Dermis microvascular lymphatic vessel endothelial cell (primary cell): ENCODE measurements around the gene PTPRG. TPM values are rescaled to one million over a fixed set of nuclear protein-coding genes. Genes with fewer than 3 reads are reported as not detected.
A peak's percentile ranks its signal among the peaks of the same experiment; 100 is the strongest.
"Not testable (repeated sequence)": the region's sequence is repeated elsewhere in the genome, so short reads cannot be mapped to it uniquely, and the experiment has no call there.

Experiments
- DNase-seq, 2 donors: peaks; one replicate each; pipeline versions ENCODE4 v3.0.0 to v3.0.0-alpha.2; 2010; ENCODE audit warnings: low read depth in 2 of 2
- total RNA-seq: library from RNA; depleted of rRNA; stranded (reverse); fragments of >200 nt; gene quantifications from 2 replicates; pipeline ENCODE4 v1.2.1, GENCODE V29; 2014

Gene PTPRG
- total RNA-seq, 1 donor from 2014 or later = 8.6 TPM

GRCh38 chr3:61758839-61759238, 197.5 kb downstream of the PTPRG start:
- no peak for DNase-seq

DNA sequence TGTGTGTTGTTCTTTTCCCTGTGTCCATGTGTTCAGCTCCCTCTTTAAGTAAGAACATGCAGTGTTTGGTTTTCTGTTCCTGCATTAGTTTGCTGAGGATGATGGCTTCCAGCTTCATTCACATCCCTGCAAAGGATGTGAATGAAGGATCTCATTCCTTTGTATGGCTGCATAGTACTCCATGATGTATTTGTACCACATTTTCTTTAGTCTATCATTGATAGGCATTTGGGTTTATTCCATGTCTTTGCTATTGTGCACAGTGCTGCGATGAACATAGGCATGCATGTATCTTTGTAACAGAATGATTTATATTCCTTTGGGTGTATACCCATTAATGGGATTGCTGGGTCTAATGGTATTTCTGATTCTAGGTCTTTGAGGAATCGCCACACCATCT, 199.4 kb downstream of the PTPRG start:
- DNase-seq = not testable (repeated sequence)

DNA sequence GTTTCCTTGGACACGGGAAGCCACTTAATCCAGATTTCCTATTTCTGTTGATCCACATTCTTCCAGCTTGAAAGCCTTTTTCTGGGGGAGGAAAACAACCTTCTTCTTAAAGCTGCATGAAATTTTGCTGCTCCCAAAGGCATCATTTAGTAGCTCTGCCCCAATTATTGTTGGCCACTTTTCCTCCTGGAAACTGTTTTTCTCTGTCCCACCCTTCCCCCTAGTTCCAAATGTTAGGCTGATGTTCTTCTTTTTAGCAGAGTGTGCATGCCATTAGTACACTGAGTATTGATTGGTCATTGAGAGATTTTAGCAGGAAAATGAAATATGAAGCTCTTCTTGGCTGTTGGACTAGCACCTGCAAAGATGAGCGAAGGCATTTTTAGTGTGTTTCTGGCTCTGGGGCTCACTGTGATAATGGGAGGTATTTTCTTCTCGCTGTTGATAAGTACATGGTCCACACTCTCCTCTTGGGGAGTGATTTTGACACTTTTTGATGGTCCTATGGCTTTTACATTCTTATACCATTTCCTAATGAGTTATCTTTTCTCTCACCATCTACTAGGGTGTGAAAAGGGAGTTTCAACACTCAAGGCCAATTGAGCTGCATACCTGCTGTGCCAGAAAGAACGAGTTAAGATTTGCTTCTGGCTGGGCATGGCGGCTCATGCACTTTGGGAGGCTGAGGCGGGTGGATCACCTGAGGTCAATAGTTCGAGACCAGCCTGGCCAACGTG, 200.5 kb downstream of the PTPRG start:
- DNase-seq = no peak

DNA sequence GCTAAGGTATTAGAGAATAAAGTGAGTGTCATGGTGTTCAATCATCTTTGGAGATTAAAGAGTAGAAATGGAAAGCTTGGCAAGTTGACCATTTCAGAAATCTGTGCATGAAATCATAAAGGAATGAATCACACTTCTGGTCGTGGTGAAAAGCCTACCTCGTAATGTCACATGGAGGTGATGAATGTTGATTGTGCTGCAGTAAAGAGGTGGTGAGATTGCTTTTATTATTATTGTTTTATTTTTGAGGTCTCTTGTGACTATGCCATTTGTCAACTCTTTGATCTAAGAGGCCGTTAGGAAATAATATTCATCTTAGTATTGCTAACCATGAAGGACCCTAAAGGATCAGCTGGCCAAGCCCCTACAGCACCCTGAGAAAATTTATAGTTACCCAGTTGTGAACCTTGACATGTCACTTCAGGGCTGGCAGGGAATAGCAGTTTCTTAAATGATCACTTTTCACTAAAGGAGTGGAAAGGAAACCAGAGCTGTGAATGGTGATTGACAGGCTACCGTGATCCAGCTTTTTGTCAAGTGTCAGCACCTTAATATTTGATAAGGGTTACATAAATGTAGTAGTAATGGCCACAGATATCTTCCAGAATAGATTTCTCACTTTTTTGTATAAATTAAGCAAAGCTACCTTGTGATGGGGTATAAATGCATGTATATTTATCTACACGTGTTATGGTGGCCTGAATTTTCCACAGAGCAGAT, 203.9 kb downstream of the PTPRG start:
- peak in 1 of 2 donors; percentile 5 for DNase-seq

DNA sequence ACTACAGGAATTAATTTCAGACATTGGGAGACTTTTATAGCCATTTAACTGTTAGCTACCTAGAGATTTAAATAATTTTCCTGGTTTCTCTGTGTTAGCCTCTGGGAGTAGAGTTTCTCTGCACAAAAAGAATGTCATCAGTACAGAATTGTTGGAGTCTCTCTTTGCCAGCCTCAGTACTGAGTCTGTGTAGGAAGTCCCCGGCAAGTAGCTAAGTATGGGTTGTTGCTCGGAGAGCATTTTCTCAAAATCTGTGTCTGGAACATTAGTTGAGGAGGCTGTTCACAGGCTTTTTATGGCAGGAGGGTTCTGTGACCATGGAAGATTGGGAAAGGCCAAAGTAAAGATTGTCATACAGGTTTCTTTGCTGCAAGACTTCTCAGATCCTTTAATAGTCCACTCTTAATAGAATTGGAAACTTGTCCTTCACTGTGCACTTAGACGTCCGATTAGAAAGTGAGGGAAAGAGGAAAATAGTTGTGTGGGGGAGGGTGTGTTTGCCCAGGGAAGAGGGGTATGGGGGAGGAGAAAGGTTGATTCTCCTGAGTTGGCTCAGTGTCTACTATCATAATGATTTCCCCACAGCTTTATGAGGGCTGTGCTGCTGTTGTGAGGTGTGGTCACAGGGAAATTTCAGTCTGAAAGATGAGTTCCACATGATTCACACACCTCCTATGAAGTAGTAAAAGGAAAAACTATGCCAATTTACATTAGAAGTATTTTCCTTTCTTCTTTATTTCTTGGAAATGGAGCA, 207.1 kb downstream of the PTPRG start:
- DNase-seq = no peak

DNA sequence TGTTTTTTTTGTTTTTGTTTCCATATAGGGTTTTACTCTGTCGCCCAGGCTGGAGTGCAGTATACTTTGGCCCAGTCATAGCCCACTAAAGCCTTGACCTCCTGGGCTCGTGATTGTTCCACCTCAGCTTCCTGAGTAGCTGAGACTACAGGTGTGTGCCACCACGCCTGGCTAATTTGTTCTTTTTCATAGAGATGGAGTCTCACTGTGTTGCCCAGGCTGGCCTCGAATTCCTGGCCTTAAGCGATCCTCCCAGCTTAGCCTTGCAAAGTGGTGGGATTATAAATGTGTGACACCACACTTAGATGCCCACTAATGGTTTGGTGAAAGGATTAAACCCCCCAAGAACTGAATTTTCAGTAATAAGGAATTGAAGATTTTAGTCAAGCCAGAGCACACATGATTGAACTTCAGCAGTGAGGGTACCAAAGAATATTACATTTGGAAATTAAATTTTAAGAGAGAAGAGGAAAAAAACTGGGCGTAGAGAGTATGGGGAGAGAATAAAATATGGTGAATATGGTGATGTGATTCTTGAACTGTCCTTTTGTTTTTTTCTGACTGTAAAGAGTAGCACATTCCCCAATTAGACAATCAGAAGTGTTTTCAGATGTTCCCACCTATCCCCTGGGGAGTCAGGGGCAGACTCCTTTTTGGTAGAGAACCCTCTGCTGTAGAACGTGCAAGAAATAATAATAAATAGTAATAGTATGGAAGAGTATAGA, 208.1 kb downstream of the PTPRG start:
- DNase-seq = no peak

GRCh38 chr3:61771976-61772375, 210.6 kb downstream of the PTPRG start:
- no peak for DNase-seq

DNA sequence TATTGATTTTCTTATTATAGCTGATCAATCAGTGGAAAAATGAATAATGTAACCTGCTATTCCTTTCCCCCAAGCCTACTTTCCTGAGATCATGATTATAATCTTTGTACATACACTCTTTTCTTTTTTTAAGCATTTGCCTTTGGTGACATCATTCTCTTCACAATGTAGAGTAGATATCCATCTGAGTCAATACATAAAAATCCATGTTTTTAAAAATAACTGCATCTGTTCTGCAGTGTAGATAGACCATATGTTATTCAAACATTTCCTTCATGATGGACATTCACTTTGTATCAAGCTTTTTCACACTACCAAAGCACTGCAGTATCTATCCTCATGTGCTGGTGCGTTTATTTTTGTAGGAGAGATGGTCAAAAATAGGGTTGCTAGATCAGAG, 211.1 kb downstream of the PTPRG start:
- DNase-seq = no peak

DNA sequence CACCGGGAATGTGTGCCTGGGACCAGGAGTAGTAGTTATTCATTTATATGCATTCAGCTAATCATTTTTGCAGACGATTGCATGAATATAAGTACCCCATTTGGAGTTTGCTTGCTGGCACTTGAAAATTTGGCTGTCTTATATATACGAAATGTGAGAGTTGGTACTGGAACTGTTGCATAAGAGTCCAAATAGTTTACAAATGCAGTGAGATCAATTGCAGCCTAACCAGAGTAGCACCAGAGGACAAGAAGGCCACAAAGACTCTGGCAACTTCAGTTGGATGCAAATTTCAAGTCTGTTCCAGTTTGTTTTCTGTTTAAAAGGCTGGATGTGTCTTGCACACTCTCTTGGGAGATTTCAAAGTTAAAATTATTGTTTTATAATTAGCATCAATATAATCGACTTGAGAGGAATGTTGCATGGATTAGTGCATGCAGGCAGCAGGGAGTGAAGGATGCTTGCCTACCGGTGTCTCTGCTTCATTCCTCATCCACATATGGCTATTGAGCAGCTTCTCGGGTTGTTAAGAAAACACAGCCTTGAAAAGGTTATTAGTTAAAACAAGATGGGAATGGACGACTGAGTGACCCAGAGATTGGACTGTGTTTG, 213.0 kb downstream of the PTPRG start:
- no peak for DNase-seq

- DNase-seq = no peak
These were observed 215.0 kb downstream of the PTPRG start for GRCh38 chr3:61776390-61776789.

- DNase-seq = no peak
These were observed 216.1 kb downstream of the PTPRG start for GRCh38 chr3:61777483-61777882.

DNA sequence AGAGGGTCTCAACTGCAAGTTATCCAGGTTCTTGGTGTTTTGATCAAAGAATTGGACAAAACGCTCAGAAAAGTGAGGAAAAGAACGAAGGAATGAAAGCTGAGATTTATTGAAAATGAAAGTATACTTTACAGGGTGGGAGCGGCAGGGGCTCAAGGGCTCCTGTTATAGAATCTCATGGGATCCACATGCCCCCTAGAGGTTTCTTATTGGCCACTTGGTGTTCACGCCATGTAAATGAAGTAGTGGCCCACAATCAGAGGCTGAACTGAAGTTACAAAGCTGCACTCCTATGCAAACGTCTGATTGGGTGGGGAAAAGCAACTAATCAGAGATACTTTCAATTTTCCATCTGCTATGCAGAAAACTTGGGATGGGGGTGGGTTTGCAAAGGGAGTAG, 216.7 kb downstream of the PTPRG start:
- DNase-seq = no peak

GRCh38 chr3:61780016-61780415, 218.6 kb downstream of the PTPRG start:
- no peak for DNase-seq

DNA sequence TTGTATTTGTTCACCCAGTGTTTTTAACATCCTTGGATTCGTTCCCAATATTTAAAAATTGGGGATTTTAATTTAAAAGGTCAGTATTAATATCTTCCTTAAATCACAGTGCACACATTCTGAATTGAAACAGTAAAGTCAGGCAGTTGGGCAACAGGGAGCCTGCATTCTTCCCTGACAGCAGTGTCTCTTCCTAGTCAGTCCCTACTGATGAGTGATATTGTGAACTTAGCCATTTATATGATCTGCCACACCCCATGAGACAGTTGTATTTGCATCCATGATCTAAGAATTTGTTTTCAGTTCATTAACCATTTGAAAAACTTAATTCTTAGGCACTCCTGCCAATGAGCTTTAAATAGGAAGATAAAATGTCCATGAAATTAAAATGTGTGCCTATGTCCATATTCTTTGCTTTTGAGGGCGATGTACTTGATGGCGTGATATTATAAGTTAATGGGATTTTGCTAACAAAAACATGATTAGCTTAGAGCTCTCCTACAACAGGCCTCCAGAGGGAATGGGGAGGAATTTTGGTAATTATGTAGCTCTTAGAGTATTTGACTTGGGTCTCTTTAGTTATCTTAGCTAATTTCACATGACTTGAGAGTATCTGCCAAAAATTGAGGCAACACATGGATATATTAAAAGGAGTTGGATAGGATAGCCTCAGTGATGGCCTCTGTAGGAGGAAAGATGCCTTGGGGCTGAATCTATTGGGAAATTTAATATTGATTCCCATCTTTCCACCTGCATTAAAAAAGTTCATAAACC, 219.3 kb downstream of the PTPRG start:
- DNase-seq = no peak

- DNase-seq = no peak
These were observed 222.8 kb downstream of the PTPRG start for GRCh38 chr3:61783993-61784718.

- DNase-seq = no peak
These were observed 227.5 kb downstream of the PTPRG start for GRCh38 chr3:61788623-61789507.

DNA sequence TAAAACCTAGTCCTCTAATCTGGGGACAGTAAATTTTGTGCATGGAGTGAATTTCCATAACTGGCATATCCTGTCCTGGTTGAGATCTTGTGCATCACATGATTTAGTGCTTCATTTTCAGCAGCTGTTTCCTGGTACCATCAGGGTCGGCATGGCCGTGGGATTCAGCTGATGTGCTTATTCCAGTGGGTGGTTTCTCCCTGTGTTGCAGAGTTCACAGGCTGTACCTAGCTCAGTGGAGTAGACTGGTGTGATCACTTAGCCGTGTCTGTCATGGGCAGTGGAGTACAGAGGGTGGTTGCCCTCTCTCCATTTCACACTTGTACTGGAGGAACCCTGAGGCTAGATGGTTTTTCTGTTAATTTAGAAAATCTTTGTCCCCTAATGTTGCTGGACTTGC, 228.5 kb downstream of the PTPRG start:
- peak; percentile 20 to 60 for DNase-seq

- DNase-seq = no peak
These were observed 229.0 kb downstream of the PTPRG start for GRCh38 chr3:61790411-61790810.

DNA sequence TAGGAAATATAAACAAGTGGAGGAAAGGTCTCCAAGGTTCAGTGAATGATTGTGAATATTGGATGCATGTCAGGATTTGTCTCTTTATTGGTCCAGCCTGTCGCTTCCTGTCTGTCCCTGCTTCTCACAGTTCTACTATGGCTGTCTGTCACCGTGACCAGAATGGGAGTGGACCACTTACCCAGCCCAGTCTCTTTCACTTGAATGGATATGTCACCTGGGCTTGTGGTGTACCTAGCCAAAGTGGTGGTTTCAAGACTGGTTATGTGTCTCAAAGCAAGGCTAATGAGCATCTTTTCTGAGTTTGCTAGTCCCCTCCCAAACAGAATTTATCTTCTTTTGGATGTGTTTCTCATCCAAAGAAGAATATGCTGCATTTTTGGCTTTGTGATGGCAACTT, 231.7 kb downstream of the PTPRG start:
- no peak for DNase-seq
